NCI-H1417 treated with DMSO at 0.1 percent for 48 hours (cell line): ENCODE measurements around the gene ZBTB7B.

Source experiments
- DNase-seq: peaks from one replicate; lab custom pipeline; 2025; lab: John Stamatoyannopoulos, UW

The ZBTB7B gene

DNA sequence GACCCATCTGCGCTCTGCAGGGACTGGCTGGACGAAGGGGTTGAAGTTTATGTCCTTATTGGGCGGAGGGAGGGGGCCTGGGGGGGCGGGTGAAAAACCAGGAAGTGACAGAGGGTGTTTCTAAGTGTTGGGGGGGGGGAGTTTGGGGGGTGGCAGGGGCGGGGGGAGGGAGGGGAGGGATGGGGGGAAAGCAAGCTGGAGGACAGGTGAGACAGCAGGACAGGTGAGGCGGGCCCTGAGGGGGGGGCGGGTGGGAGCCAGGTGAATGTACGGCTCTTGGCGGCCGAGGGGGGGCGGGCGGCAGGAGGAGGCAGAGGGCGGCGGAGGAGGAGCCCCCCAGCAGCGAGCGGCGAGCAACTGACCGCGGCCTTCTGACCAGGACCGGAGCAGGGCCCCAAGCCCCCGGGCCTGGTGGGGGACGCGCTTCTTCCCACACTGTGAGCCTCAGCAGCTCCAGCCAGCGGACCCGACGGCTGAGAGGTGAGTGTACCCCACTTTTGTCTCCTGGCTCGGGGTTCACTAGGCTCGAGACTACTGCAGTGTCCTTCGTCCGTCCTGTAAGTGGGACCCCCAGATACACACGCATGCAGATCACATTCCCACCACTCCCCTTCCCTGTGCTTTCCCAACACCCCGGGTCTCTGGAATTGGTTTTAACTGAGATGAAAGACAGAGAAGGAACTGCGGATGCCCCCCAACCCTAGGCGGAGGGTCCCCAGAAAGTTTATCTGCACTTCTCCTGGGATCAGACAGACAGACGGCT lies at the start of gene ZBTB7B:
ZBTB7B (plus strand) TSS at position 339 of the 763 bp plus-strand sequence. CDS start 11,859 bp downstream, outside the sequence.
- DNase-seq, result no peak

GRCh38 chr1:154953611-154954038 lies 49.0 kb upstream of the ZBTB7B start:
- DNase-seq, result no peak

- DNase-seq, result no peak
Observed at GRCh38 chr1:154954541-154954940, 48.1 kb upstream of the ZBTB7B start.

- DNase-seq, result peak; percentile 49
Observed at GRCh38 chr1:154955039-154955717, 47.4 kb upstream of the ZBTB7B start.

DNA sequence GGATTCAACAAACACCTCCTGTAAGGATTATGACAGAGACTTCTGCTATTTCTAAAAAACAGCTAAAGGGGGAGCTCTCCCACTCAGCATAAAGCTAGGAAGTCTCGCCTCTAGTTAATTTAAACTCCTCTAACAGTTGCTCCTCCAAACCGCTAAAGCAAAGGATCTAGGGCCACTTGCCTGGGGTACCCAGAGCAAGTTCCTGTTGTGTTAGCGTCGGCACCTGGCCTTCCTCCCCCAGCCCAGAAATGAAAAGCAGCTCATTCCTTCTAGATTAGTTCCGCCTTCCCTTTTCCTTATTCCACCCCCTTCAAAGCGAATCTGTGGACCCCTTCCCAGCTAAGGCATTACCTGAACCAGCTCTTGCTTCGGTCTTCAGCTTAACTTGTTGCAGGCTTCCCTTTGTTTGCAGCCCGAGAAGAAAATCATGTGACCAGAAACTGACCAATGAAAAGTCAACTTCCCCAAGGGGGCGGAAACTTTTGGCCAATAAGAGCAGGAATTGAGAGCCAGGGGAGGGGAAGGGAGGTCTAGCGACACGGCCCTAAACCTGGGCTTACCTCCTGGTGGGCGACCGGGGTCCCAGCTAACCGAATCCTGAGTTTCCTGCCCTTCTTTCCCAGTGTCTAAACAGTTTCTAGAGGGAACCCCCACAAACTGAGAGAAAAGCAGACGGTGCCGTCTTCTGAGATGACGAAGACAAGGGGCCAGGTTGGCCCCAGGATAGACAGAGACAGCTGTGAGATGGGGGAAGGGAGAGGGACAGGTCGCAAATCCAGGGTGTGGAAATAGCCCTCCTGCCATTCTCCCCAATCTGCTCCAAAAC lies 46.7 kb upstream of the ZBTB7B start, which contains the start of gene PBXIP1:
PBXIP1 (minus strand) TSS at position 382 of the 826 bp plus-strand sequence. CDS start 2,378 bp downstream, outside the sequence.
- DNase-seq, result peak; percentile 59

GRCh38 chr1:154956544-154956941 lies 46.1 kb upstream of the ZBTB7B start:
- DNase-seq, result no peak

GRCh38 chr1:154957091-154957657 lies 45.4 kb upstream of the ZBTB7B start:
- no peak for DNase-seq

- DNase-seq, result no peak
Observed at GRCh38 chr1:154958036-154958435, 44.6 kb upstream of the ZBTB7B start.

DNA sequence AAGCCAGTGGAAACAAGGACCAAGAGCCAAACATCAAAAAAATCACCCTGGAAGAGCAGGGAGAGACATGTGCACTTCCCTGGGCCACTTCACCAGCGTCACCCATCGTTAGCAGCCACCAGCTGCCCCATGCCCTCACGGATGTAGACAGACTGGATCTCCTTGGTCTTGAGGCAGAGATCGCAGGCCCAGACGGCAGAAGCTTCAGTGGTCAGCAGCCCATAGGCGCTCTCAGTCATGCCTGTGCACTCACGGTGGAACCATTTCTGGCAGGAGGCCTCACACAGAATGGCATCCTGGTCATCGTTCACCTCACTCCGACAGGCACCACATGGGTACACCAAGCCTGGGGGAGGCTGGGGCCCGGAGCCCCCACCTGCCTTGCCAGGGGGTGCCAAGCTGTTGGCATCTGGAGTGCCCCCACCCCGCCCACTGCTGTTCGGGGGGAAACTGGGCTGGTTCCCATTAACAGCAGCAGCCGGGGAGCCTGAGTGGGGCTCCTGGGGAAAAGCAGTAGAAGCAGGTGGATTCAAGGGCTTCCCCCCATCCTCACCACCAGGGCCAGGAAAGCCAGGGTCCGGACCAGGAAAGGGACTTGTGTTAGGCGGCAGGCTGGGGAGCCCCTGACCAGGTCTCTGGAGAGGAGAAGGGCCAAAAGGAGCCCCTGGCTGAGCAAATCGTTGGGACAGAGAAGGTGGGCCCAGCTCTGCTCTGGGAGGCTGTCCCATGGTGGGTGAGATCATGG lies 43.7 kb upstream of the ZBTB7B start:
- DNase-seq, result no peak

DNA sequence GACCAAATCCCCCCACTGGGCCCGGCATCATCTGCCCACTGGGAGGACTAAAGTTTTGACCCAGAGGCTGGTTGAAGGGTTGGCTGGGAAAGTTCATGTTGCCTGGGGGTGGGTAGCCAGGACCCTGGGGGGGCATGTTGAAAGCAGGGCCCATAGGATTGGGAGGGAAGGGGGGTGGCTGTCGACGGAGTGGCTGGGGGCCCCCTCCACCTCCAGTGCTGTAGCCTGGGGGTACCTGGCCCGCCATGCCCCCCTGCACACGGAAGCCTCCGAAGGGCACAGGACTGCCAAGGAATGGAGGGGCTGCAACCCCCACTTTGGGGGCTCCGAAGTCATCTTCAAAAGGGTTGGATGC lies 43.2 kb upstream of the ZBTB7B start:
- DNase-seq, result no peak

GRCh38 chr1:154960446-154961136 lies 42.0 kb upstream of the ZBTB7B start:
- DNase-seq, result no peak

GRCh38 chr1:154961207-154962155 lies 41.1 kb upstream of the ZBTB7B start, which contains the start of gene PYGO2:
TSS of gene PYGO2 (minus strand) at chr1:154961782. CDS start at chr1:154961576, 206 bp downstream.
- DNase-seq, result no peak

DNA sequence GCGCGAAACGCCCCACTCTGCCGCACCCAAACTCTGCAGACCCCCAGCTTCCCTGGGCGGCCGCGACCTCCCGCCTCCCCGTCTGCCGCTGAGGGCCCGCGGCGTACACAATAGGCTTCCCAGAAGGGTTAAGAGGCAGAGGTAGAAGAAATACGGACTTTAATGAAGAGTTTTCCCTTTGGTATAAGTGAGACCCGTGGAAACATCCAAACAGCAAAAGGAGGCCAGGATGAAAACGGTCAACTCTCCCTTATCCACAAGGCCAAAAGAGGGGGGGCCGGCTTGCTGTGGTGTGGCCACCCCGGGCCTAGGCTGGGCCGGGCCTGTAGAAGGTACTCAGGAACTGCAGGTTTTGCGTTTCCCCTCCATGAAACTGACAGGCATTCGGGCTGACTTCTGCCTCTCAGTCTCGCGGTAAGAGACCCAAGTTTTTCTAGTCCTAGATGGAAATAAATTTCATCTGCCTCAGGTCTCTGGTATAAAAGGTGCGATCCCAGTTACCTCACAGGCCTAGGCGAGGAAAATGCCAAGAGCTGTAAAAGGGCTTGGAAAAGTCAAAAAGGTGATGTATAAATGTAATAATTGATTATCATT lies 40.3 kb upstream of the ZBTB7B start:
- no peak for DNase-seq

GRCh38 chr1:154962795-154963330 lies 39.7 kb upstream of the ZBTB7B start:
- DNase-seq, result no peak

GRCh38 chr1:154963643-154964042 lies 39.0 kb upstream of the ZBTB7B start:
- DNase-seq, result no peak

GRCh38 chr1:154964359-154964758 lies 38.2 kb upstream of the ZBTB7B start:
- DNase-seq, result no peak

GRCh38 chr1:154966111-154966510 lies 36.5 kb upstream of the ZBTB7B start:
- no peak for DNase-seq

- no peak for DNase-seq
Observed at GRCh38 chr1:154967331-154967950, 35.2 kb upstream of the ZBTB7B start.
